Neuronal stem cell (in vitro differentiated cells): ENCODE data around the gene SOHLH2.

Experiments
- DNase-seq: peaks from one replicate; pipeline ENCODE4 v3.0.0-alpha.2; 2013; ENCODE audit warnings: low spot score
- H2AFZ ChIP-seq: one replicate; pipeline ENCODE4 v1.6.1; 2013; ENCODE audit warnings: mild to moderate bottlenecking, low read length, inconsistent platforms
- H2AK5ac ChIP-seq: 2 replicates; pipeline ENCODE4 v1.6.1; 2013; ENCODE audit warnings: low read depth, mild to moderate bottlenecking, inconsistent platforms, low read length, moderate library complexity, mixed read lengths
- H2BK120ac ChIP-seq: 2 replicates; pipeline ENCODE4 v1.6.1; 2013; ENCODE audit warnings: low read depth, mild to moderate bottlenecking, inconsistent platforms, low read length, moderate library complexity, mixed read lengths
- H2BK12ac ChIP-seq: one replicate; pipeline ENCODE4 v1.6.1; 2013; ENCODE audit warnings: low read length, inconsistent platforms
- H2BK15ac ChIP-seq: 2 replicates; pipeline ENCODE4 v1.6.1; 2013; ENCODE audit warnings: mild to moderate bottlenecking, low read length, inconsistent platforms, mixed read lengths
- H2BK5ac ChIP-seq: one replicate; pipeline ENCODE4 v1.6.1; 2013; ENCODE audit warnings: inconsistent platforms, mild to moderate bottlenecking, low read length, moderate library complexity
- H3K14ac ChIP-seq: one replicate; pipeline ENCODE4 v1.6.1; 2013; ENCODE audit warnings: low read length, inconsistent platforms
- H3K18ac ChIP-seq: 2 replicates; pipeline ENCODE4 v1.6.1; 2013; ENCODE audit warnings: low read length, inconsistent platforms
- H3K23ac ChIP-seq: 2 replicates; pipeline ENCODE4 v1.6.1; 2013; ENCODE audit warnings: low read depth, mild to moderate bottlenecking, mixed read lengths, low read length, inconsistent platforms; ENCODE audit not compliant: poor library complexity
- H3K27ac ChIP-seq: replicated peaks from 3 replicates; pipeline ENCODE4 v1.5.1; 2013; ENCODE audit warnings: low read length, inconsistent platforms
- H3K27me3 ChIP-seq, 3 experiments: 2 replicates each; pipeline ENCODE4 v1.6.1; 2013; ENCODE audit warnings: low read length in 3 of 3, mild to moderate bottlenecking in 2 of 3, inconsistent platforms in 1 of 3, low read depth in 1 of 3, mixed read lengths in 1 of 3, moderate library complexity in 1 of 3; ENCODE audit not compliant: control insufficient read depth in 3 of 3, insufficient read depth in 3 of 3
- H3K36me3 ChIP-seq, 2 donors: replicated peaks in 1 of 2; 2 replicates each; pipeline ENCODE4 v1.6.1; 2013; ENCODE audit warnings: low read length in 2 of 2; ENCODE audit not compliant: control insufficient read depth in 2 of 2, insufficient read depth in 2 of 2
- H3K4ac ChIP-seq: 2 replicates; pipeline ENCODE4 v1.6.1; 2013; ENCODE audit warnings: inconsistent platforms, mild to moderate bottlenecking, low read length, moderate library complexity
- H3K4me1 ChIP-seq, 2 donors: 1 replicate in 1 of 2; 2 replicates in 1 of 2; pipeline ENCODE4 v1.6.1; 2013; ENCODE audit warnings: low read length in 2 of 2, low read depth in 1 of 2; ENCODE audit not compliant: control insufficient read depth in 2 of 2, insufficient read depth in 1 of 2
- H3K4me2 ChIP-seq: one replicate; pipeline ENCODE4 v1.6.1; 2013; ENCODE audit warnings: mild to moderate bottlenecking, low read length, inconsistent platforms; ENCODE audit not compliant: insufficient read depth, poor library complexity, severe bottlenecking
- H3K4me3 ChIP-seq, 2 donors: 2 replicates each; pipeline ENCODE4 v1.5.1; 2013; ENCODE audit warnings: low read length in 2 of 2, mild to moderate bottlenecking in 2 of 2, inconsistent platforms in 1 of 2, moderate library complexity in 1 of 2
- H3K79me1 ChIP-seq: one replicate; pipeline ENCODE4 v1.6.1; 2013; ENCODE audit warnings: low read depth, mild to moderate bottlenecking, inconsistent platforms, low read length, moderate library complexity
- H3K9ac ChIP-seq: one replicate; pipeline ENCODE4 v1.6.1; 2013; ENCODE audit warnings: mild to moderate bottlenecking, low read depth, low read length, inconsistent platforms; ENCODE audit not compliant: poor library complexity
- H3K9me3 ChIP-seq, 2 donors: replicated peaks in 1 of 2; 2 replicates each; pipeline versions ENCODE3 to v1.6.1; 2013; ENCODE audit warnings: low read length in 2 of 2, mild to moderate bottlenecking in 2 of 2, inconsistent platforms in 1 of 2, low read depth in 1 of 2, mixed read lengths in 1 of 2, moderate library complexity in 1 of 2; ENCODE audit not compliant: control insufficient read depth in 2 of 2, insufficient read depth in 1 of 2
- H4K8ac ChIP-seq: one replicate; pipeline ENCODE4 v1.6.1; 2013; ENCODE audit warnings: low read depth, mild to moderate bottlenecking, inconsistent platforms, low read length, moderate library complexity
- H4K91ac ChIP-seq: one replicate; pipeline ENCODE4 v1.6.1; 2013; ENCODE audit warnings: low read length, low read depth, mild to moderate bottlenecking, inconsistent platforms; ENCODE audit not compliant: poor library complexity
- WGBS, 2 donors: extraction: QIAGEN DNeasy Blood & Tissue Kit; methylation state at CpG; one replicate each; pipeline ENCODE4 v1.1.7; 2013; ENCODE audit warnings: missing lambda C conversion rate in 2 of 2, mixed read lengths in 1 of 2; ENCODE audit not compliant: insufficient read length in 2 of 2, insufficient replicate concordance in 1 of 2; ENCODE audit errors: extremely low coverage in 2 of 2; 5-methylcytosine and 5-hydroxymethylcytosine counted together

Gene SOHLH2

DNA sequence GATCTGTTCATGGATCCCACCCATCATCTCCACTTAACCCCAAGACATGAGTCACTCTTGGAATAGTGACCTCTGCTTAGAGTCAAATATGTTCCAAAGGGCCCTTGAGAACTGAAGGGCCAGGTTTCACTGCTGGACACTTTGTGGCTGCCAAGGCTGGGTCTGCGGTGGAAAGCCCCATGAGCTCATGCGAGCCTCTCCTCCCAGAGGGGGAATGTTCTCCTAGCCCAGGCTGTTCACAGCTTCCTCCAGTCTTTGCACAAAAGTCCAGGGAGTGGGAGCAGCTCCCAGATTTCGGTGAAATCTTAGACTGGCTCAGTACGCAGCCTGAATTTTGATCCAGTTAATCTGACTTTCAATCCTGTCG lies 82.4 kb downstream of the SOHLH2 start:
- WGBS, 2 donors: no CpG with 5 or more reads among the region's 5 CpGs
- no peak for DNase-seq
- H3K36me3 ChIP-seq: no peaks in the 10 kb centered on the region

GRCh38 chr13:36131222-36131930 lies 83.0 kb downstream of the SOHLH2 start, which contains the start of gene DCLK1:
Gene DCLK1 (minus strand): TSS chr13:36131382.
- Histone ChIP-seq H3K4ac (no peak within 1 kb of the TSS), H3K4me3 (peak within 1 kb of the TSS; percentile 63 to 83), H3K27me3 (peaks cover 0 to 29% (median 16%) of the 10 kb centered on the region in 3 experiments), H2BK12ac (peak within 1 kb of the TSS; percentile 36), H4K91ac (no peak within 1 kb of the TSS), H3K9me3 (no peaks in the 10 kb centered on the region), H3K4me2 (peak within 1 kb of the TSS; percentile 90), H3K14ac (peak within 1 kb of the TSS; percentile 22), H2BK120ac (no peak within 1 kb of the TSS), H3K79me1 (no peaks in the 10 kb centered on the region), H2BK15ac (peak within 1 kb of the TSS; percentile 34), H2AK5ac (no peak within 1 kb of the TSS), H2BK5ac (peak within 1 kb of the TSS; percentile 17), H3K27ac (no peak within 1 kb of the TSS), H3K36me3 (no peaks in the 10 kb centered on the region), H3K4me1 (peaks cover 4 to 5% of the 10 kb centered on the region in 2 donors), H3K9ac (peak within 1 kb of the TSS; percentile 63), H3K18ac (peak within 1 kb of the TSS; percentile 87), H4K8ac (no peak within 1 kb of the TSS), H2AFZ (peak within 1 kb of the TSS; percentile 98), H3K23ac (peak within 1 kb of the TSS; percentile 38)
- DNase-seq: peak; percentile 56
- WGBS, 2 donors: no CpG with 5 or more reads among the region's 48 CpGs

More for the DNA sequence above, 82.4 kb downstream of the SOHLH2 start:
- Histone ChIP-seq H4K8ac (no peak overlapping the region), H3K79me1 (no peaks in the 10 kb centered on the region), H2AK5ac (no peak overlapping the region), H3K14ac (no peak overlapping the region), H3K18ac (no peak overlapping the region), H3K27me3 (peaks cover 0 to 29% (median 16%) of the 10 kb centered on the region in 3 experiments), H3K23ac (no peak overlapping the region), H4K91ac (no peak overlapping the region), H2BK12ac (no peak overlapping the region), H3K9me3 (no peaks in the 10 kb centered on the region), H3K27ac (no peak overlapping the region), H2BK5ac (no peak overlapping the region), H3K4me2 (no peak overlapping the region), H2BK15ac (no peak overlapping the region), H3K4me1 (peaks cover 4 to 5% of the 10 kb centered on the region in 2 donors), H2AFZ (peak overlapping the region; percentile 98), H3K4ac (no peak overlapping the region), H2BK120ac (no peak overlapping the region), H3K4me3 (peak overlapping the region in 1 of 2 donors; percentile 63), H3K9ac (no peak overlapping the region)

- Histone ChIP-seq H3K4ac (no peak overlapping the region), H3K4me3 (peak overlapping the region; percentile 63 to 83), H3K4me1 (peaks cover 4 to 5% of the 10 kb centered on the region in 2 donors), H2BK15ac (no peak overlapping the region), H4K8ac (no peak overlapping the region), H2BK5ac (peak overlapping the region; percentile 17), H3K18ac (peak overlapping the region; percentile 40), H3K79me1 (no peaks in the 10 kb centered on the region), H3K36me3 (peaks cover 0 to 2% of the 10 kb centered on the region in 2 donors), H3K27ac (no peak overlapping the region), H3K23ac (no peak overlapping the region), H4K91ac (no peak overlapping the region), H3K14ac (no peak overlapping the region), H3K9ac (peak overlapping the region; percentile 34), H2BK12ac (no peak overlapping the region), H2BK120ac (no peak overlapping the region), H3K27me3 (peaks cover 0 to 29% (median 16%) of the 10 kb centered on the region in 3 experiments), H2AK5ac (no peak overlapping the region), H3K9me3 (no peaks in the 10 kb centered on the region), H2AFZ (peak overlapping the region; percentile 98), H3K4me2 (peak overlapping the region; percentile 90)
- no CpG with 5 or more reads among the region's 61 CpGs for WGBS, 2 donors
- DNase-seq: peak; percentile 37
These were observed 83.7 kb downstream of the SOHLH2 start for GRCh38 chr13:36130552-36131221.

GRCh38 chr13:36130193-36130551 lies 84.2 kb downstream of the SOHLH2 start:
- Histone ChIP-seq H2AFZ (peak overlapping the region; percentile 98), H3K27me3 (peaks cover 0 to 29% (median 16%) of the 10 kb centered on the region in 3 experiments), H3K4me3 (peak overlapping the region; percentile 63 to 83)

More at GRCh38 chr13:36130193-36130551, 84.2 kb downstream of the SOHLH2 start:
- Histone ChIP-seq H3K9ac (peak overlapping the region; percentile 34), H3K79me1 (no peaks in the 10 kb centered on the region), H2BK12ac (no peak overlapping the region), H3K9me3 (no peaks in the 10 kb centered on the region), H3K4ac (no peak overlapping the region), H3K27ac (no peak overlapping the region), H3K18ac (no peak overlapping the region), H3K36me3 (peaks cover 1 to 7% of the 10 kb centered on the region in 2 donors), H2AK5ac (no peak overlapping the region), H3K4me1 (peaks cover 4 to 5% of the 10 kb centered on the region in 2 donors), H2BK120ac (no peak overlapping the region), H2BK5ac (peak overlapping the region; percentile 17), H3K4me2 (peak overlapping the region; percentile 90), H4K91ac (no peak overlapping the region), H3K14ac (no peak overlapping the region), H4K8ac (no peak overlapping the region), H3K23ac (no peak overlapping the region), H2BK15ac (no peak overlapping the region)
- DNase-seq: no peak
- no CpG with 5 or more reads among the region's 13 CpGs for WGBS, 2 donors
